ENCODE data around the gene ACVR1B.

ACVR1B gene

GRCh38 chr12:52006726-52007157 is 55.2 kb downstream of the ACVR1B start, which contains the start of gene TAMALIN:
Gene TAMALIN, plus strand, starts transcription at chr12:52006946. Its CDS starts 74 bp downstream, at chr12:52007020.
- DNase-seq = no peak

DNA sequence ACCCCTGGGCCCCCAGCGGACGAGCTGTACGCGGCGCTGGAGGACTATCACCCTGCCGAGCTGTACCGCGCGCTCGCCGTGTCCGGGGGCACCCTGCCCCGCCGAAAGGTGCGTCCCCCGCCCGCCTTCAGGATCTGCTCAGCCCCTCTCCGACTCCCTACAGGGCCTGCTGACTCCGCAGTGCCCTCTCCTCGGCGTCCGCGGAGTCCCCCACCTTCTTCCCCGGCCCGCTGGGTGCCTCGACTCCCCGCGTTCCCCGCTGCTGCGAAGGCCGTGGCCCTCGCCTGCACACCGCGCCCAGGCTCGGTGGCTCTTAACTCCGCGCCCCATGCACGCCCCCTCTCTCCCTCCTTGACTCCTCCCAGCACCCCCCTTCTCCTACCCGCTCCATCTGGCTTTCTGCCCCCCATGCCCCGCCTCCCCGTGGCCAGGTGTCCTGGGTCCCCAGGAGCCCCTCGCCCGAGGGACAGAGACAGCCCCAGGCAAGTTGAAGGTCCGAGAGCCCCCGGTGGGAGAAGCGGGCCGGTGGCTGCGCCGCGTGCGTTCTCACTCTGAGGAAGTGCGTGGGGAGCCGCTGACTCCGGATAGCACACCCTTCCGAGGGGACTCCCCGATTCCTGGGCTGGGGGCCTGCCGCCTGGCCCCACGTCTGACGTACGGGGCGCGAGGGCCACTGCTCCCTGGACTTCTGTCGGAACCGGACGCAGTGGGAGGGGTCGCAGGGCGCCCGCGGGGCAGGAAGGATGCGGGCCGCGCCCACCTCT is 55.8 kb downstream of the ACVR1B start:
- DNase-seq = no peak

DNA sequence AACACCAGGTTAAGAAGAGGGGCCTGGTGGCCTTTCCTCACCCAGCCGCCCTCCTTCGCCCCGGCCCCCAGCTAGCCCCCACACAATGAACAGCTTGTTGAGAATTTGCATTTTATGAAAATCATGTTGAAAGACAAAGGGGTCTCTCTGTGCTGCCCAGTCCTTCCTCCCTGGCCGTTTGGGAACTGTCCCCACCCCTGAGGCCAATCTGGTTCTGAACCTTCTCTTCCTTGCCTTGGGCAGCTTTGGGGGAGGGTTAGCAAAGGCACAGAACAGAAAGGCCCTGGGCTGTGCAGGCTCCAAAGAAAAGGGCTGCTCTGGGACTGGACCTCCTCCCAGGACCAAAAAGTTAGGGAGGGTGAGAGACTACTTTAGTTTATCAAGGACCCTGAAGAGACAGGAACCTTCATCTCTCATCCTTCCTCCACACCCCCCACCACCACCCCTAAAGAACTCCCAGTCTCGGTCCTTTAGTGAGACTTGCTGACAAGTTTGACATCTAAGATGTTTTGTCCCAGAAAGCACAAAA is 56.5 kb downstream of the ACVR1B start:
- no peak for DNase-seq

DNA sequence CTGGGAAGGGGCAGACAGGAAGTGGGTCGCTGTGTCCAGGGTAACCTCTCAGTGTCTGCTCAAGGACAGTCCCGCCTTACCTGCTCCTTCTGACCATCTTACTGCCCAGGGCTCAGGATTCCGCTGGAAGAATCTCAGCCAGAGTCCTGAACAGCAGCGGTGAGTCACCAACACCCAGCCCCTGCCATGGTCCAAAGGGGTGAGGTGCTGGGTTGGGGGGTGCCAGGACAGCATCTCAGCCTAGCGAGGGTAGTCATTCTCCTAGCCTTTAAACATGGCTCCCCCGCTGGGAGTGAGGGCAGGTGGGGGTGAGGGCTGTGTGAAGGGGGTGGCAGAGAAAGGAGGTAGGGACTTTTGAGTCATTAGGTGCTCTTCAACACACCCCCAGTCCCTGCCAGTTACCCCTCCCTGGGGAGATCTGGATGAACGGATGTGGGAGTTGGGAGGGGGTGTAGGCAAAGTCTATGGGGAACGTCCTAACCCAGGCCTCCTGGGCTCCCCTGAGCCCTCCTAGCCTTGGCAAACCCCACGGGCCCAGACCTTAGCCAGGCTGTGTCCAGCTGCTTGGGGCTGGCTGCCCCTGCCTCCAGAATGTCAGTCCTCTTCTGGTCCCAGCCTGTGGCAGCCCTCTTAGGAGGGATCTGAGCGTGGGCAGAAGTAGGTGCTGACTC is 57.7 kb downstream of the ACVR1B start:
- DNase-seq = no peak

- DNase-seq = peak; percentile 68
These were observed 58.7 kb downstream of the ACVR1B start for GRCh38 chr12:52010152-52010622.

GRCh38 chr12:52010692-52011601 is 59.4 kb downstream of the ACVR1B start:
- no peak for DNase-seq

- DNase-seq = no peak
These were observed 60.2 kb downstream of the ACVR1B start for GRCh38 chr12:52011602-52012214.

- no peak for DNase-seq
These were observed 62.3 kb downstream of the ACVR1B start for GRCh38 chr12:52013626-52014310.

- DNase-seq = no peak
These were observed 63.4 kb downstream of the ACVR1B start for GRCh38 chr12:52014567-52015530.

GRCh38 chr12:52015532-52016041 is 64.1 kb downstream of the ACVR1B start:
- no peak for DNase-seq

DNA sequence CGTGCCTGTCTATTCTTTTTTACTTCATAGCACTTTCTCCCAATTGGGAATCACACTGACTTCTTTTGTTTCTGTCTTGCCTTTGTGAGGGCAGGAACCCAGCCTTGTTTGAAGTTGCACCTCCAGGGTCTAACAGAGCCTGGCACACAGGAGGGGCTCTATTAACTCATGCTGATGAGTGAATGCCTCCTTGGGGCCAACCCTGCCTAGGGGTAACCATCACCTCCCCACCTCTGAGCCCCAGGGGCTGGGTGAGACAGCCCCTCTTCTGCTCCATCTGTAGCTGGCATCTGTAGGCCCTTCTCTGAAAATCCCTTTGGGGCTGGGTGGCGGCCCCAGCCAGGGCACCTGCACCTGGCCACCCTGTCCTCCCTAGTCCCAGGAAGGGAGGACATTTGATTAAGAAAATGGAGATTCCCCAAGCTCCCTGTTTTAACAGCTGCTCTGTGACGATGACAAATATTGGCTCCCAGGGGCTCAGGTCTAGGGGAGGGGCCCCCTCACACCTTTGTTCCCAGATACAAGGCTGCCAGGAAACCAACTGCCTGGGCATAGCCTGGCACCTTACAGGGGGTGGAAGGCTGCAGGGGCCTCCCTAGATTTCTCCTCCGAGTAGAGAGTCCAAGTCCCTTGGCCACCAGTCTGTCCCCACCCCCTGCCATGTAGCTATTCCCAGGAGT is 67.1 kb downstream of the ACVR1B start:
- DNase-seq = no peak

GRCh38 chr12:52019113-52019770 is 67.7 kb downstream of the ACVR1B start:
- no peak for DNase-seq

- peak; percentile 43 for DNase-seq
These were observed 69.2 kb downstream of the ACVR1B start for GRCh38 chr12:52020539-52021336.

- DNase-seq = no peak
These were observed 71.3 kb downstream of the ACVR1B start for GRCh38 chr12:52022841-52023181.

DNA sequence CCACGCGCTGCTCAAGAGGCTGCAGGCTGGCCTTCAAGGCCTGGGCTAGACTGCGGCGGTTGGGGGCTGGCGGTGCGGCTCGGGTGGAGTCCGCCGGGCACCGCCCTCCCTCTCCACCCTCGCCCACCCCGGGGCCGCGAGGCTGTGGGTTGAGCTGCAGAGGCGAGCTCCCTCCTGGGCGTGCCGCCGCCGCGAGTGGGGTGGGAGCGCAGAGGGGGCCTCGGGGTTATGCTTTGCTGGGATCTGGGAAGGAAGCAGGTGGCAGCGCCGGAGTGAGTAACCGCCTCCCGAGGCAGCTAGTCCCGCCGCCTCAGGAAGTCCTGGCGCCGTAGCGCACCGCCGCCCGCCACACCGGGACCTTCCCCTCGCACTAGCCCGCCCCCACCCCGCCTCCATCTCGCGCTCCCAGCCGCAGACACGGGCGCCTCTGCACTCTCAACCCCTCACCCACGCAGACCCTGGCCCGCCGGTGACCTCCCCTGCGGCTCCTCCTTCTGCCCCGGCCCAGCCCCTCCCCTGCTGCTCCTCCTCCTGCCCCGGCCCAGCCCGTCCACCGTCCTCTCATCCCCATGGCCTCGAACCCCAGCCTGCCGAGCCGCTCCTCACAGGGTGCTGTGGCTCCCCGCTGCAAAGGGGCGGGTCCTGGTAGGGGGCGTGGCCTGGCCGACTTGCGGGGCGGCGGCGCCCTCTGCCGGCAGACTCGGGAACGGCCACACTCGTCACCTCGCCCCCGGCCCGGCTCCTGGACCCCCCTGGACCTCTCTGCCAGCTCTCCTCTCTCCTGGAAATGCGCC is 71.9 kb downstream of the ACVR1B start:
- DNase-seq = peak; percentile 63

GRCh38 chr12:52023976-52024688 is 72.6 kb downstream of the ACVR1B start:
- DNase-seq = no peak

- no peak for DNase-seq
These were observed 73.3 kb downstream of the ACVR1B start for GRCh38 chr12:52024845-52025230.
